Activated CD4-positive, alpha-beta T cell treated with anti-CD3 and anti-CD28 coated beads, Interleukin-2, amount 10 ng/mL, durations not matched to agents 7 days and 5 days (primary cell): ENCODE data around the gene CLN3. TPM values are rescaled to one million over a fixed set of nuclear protein-coding genes. Genes with fewer than 3 reads are reported as not detected.

Source experiments
- CTCF ChIA-PET: fragments of 350-600 bp; sonication (Branson Sonifier 250); formaldehyde crosslinking; loops from one replicate; lab custom pipeline; 2021; ENCODE audit warnings: antibody characterized with exemption; lab: Charles Lee
- POLR2A ChIA-PET: fragments of 350-600 bp; sonication (Branson Sonifier 250); formaldehyde crosslinking; loops from one replicate; lab custom pipeline; 2021; ENCODE audit warnings: antibody characterized with exemption; lab: Charles Lee
- DNase-seq: peaks from one replicate; pipeline ENCODE4 v3.0.0-alpha.2; 2020
- H3K27ac Mint-ChIP-seq: one replicate; pipeline ENCODE4 v1.8.0; 2021; ENCODE audit warnings: mild to moderate bottlenecking, moderate library complexity, mixed read lengths
- H3K27me3 Mint-ChIP-seq: one replicate; pipeline ENCODE4 v1.8.0; 2021; ENCODE audit warnings: mixed read lengths
- H3K36me3 Mint-ChIP-seq: one replicate; pipeline ENCODE4 v1.8.0; 2021; ENCODE audit warnings: low read depth, mixed read lengths
- H3K4me1 Mint-ChIP-seq: one replicate; pipeline ENCODE4 v1.8.0; 2021; ENCODE audit warnings: mixed read lengths
- H3K4me3 Mint-ChIP-seq: one replicate; pipeline ENCODE4 v1.8.0; 2021; ENCODE audit warnings: mild to moderate bottlenecking, moderate library complexity, mixed read lengths
- H3K9me3 Mint-ChIP-seq: one replicate; pipeline ENCODE4 v1.8.0; 2021; ENCODE audit warnings: mixed read lengths
- total RNA-seq, 2 experiments: library from RNA; stranded (reverse); gene quantifications; one replicate each; pipeline ENCODE4 v1.2.3, GENCODE V29; 2021

The CLN3 gene
- 10 to 100 TPM; 53.4 to 58.4 TPM for total RNA-seq

- Mint-ChIP-seq H3K27ac (peak within 1 kb of the TSS; percentile 100), H3K36me3 (peaks cover 37% of the 10 kb centered on the region), H3K4me1 (peaks cover 55% of the 10 kb centered on the region), H3K4me3 (peak within 1 kb of the TSS; percentile 89), H3K9me3 (no peaks in the 10 kb centered on the region), H3K27me3 (no peaks in the 10 kb centered on the region)
- ChIA-PET POLR2A (no interaction called here), CTCF (interaction anchor here (0.6 to 2.0 kb wide), 8 partner anchors 13 to 453 kb away, joined by 3 to 6 read pairs (median 4); partner anchors contain the start of gene SGF29)
- peak; percentile 94 for DNase-seq
These were observed at the start of gene CLN3 for GRCh38 chr16:28491970-28492474. TSS of gene CLN3 (minus strand) at chr16:28492074. CDS start at chr16:28491759, 315 bp downstream.

GRCh38 chr16:28540346-28540745, 48.5 kb upstream of the CLN3 start:
- no peaks in the 10 kb centered on the region for H3K27me3 Mint-ChIP-seq
- CTCF ChIA-PET = no interaction called here
- POLR2A ChIA-PET = no interaction called here
- H3K36me3 Mint-ChIP-seq = no peaks in the 10 kb centered on the region
- H3K4me1 Mint-ChIP-seq = peaks cover 19% of the 10 kb centered on the region
- no peak for DNase-seq
- no peak overlapping the region for H3K27ac Mint-ChIP-seq
- H3K4me3 Mint-ChIP-seq = no peak overlapping the region
- no peaks in the 10 kb centered on the region for H3K9me3 Mint-ChIP-seq

DNA sequence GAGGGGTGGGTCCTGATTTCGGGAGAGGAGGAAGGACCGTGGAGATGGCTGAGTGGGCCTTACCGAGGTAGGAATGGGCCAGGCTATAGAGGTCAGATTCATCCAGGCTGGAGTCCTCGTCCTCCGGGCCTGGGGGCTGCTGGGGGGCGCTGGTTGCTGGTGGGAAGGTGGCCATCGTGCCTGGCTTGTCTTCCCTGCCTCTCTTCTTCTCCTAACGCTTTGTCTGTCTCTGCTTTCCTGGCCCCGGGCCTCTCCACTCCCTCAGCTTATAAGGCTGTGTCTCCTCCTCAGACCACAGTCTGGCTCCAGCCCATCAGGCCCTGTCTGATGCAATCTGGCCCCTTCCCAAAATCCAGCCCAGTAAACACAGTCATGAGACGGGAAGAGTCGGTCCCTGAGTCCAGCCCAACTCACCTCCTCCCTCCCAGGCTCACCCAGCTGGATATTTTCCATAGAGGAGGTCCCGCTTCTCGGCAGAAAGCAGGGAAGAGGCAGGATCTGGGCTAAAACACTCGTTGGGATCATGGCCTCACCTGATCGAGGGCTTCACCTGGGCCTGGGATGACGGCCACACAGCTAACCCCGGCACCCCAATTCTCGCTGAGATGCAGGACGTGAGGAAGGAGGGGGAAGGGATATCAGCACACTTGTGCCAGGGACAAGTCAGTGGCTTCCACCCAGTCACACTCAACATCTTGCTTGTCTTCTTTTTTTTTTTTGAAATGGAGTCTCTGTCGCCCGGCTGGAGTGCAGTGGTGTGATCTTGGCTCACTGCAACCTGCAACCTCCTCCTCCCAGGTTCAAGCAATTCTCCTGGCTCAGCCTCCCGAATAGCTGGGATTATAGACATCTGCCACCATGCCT, 47.1 kb upstream of the CLN3 start, which contains the start of gene NUPR1:
TSS of gene NUPR1 (minus strand) at position 242 of the 864 bp plus-strand sequence. CDS start at position 175, 67 bp downstream.
- Mint-ChIP-seq H3K9me3 (peaks cover 6% of the 10 kb centered on the region), H3K36me3 (peaks cover 6% of the 10 kb centered on the region), H3K4me1 (peaks cover 33% of the 10 kb centered on the region), H3K27me3 (no peaks in the 10 kb centered on the region), H3K27ac (no peak within 1 kb of the TSS), H3K4me3 (no peak within 1 kb of the TSS)
- CTCF ChIA-PET = no interaction called here
- POLR2A ChIA-PET = no interaction called here
- no peak for DNase-seq

GRCh38 chr16:28537964-28538732, 46.3 kb upstream of the CLN3 start:
- H3K27ac Mint-ChIP-seq = no peak overlapping the region
- peaks cover 32% of the 10 kb centered on the region for H3K4me1 Mint-ChIP-seq
- H3K27me3 Mint-ChIP-seq = no peaks in the 10 kb centered on the region
- peaks cover 6% of the 10 kb centered on the region for H3K9me3 Mint-ChIP-seq
- ChIA-PET CTCF (no interaction called here), POLR2A (no interaction called here)
- peaks cover 6% of the 10 kb centered on the region for H3K36me3 Mint-ChIP-seq
- H3K4me3 Mint-ChIP-seq = no peak overlapping the region
- no peak for DNase-seq

DNA sequence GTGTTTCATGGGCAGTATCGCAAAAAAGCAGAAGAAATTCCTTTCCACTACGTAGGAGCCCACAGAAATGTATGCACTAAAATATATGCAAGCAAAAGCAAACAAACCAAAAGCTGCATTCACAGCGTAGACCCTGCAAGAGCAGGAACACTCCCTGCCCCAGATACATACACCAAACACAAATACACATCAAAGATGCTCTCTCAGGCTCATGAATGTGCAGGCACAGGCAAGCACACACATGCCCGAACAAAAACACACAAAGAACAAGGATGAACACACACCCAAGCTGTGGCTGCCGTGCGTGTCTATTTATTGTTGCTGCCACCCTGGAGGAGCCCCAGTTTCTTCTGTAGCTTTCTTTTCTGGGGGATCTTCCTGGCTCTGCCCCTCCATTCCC, 45.2 kb upstream of the CLN3 start:
- Mint-ChIP-seq H3K4me3 (no peak overlapping the region), H3K4me1 (peaks cover 30% of the 10 kb centered on the region), H3K9me3 (peaks cover 6% of the 10 kb centered on the region), H3K36me3 (peaks cover 6% of the 10 kb centered on the region), H3K27me3 (no peaks in the 10 kb centered on the region), H3K27ac (peak overlapping the region; percentile 48)
- ChIA-PET POLR2A (no interaction called here), CTCF (interaction anchor here (1.4 kb wide), 1 partner anchor 45 kb away, joined by 4 read pairs; the partner anchor contains the start of gene CLN3)
- DNase-seq = no peak

DNA sequence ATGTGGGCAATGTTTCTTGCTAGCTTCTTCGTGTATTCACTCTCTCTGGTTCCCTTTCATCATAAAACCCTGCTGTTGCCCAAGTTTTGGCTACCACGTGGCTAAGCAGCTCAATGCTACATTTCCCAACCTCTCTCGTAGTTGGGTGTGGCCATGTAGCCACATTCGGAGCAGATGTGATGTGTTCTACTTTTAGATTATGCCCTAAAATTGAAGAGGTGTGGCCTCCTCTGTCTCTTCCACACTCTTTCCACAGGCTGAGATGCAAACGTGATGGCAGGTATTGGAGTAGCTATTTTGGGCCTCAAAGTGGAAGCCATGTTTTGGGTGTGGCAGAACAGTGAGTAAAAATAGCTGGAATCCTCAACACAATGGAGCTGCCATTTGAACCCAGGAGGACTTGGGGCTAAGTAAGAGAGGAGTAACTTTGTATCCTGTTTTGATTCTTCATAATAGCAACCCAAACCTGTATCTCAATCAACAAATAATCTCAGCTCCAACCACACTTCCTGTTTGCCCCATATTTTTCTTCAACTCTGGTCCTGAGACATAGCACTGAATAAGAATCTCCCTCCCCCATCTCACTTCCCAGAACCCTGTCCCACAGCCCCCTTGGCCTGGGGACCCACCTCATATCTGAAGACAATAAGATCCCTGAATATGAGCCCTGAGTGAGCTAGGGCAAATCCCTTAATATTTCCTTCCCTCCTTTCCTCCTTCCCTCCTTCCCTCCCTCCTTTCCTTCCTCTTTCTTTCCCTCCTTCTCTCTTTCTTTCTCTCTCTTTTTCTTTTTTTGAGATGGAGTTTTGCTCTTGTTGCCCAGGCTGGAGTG, 42.9 kb upstream of the CLN3 start:
- ChIA-PET CTCF (interaction anchor here (0.7 kb wide), 1 partner anchor 29 kb away, joined by 3 read pairs; the partner anchor contains the start of gene IL27), POLR2A (no interaction called here)
- H3K4me1 Mint-ChIP-seq = peaks cover 28% of the 10 kb centered on the region
- H3K36me3 Mint-ChIP-seq = peaks cover 6% of the 10 kb centered on the region
- no peak overlapping the region for H3K4me3 Mint-ChIP-seq
- DNase-seq = no peak
- H3K27ac Mint-ChIP-seq = peak overlapping the region; percentile 93
- H3K9me3 Mint-ChIP-seq = peaks cover 6% of the 10 kb centered on the region
- no peaks in the 10 kb centered on the region for H3K27me3 Mint-ChIP-seq

DNA sequence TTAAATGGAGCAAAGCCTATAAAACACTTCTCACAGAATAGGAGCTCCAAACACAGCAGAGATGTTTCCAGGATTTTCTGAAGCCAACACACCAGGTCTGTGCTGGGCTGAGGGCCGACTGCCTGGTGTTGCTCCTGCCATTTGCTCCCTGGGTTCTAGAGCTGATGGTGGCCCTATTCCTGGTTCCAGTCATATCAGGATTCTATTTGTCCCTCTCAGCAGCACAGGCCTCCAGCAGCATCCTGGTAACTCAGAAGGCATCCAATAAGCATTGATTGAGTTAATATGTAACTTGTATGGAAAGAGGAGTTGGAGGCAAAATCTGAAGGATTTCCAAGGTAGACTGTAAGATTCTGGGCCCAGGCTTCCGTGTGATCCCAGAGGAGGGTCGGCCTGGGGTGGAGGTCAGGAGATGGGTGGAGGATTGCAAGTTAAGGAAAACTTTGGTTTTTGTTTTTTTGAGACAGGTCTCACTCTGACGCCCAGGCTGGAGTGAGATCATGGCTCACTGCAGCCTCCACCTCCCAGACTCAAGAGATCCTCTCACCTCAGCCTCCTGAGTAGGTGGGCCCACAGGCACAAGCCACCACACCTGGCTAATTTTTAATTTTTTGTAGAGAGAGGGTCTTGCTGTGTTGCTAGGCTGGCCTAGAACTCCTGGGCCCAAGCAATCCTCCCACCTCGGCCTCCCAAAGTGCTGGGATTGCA, 41.2 kb upstream of the CLN3 start:
- Mint-ChIP-seq H3K36me3 (peaks cover 6% of the 10 kb centered on the region), H3K27ac (peak overlapping the region; percentile 60), H3K4me1 (peaks cover 28% of the 10 kb centered on the region), H3K27me3 (no peaks in the 10 kb centered on the region), H3K9me3 (peaks cover 6% of the 10 kb centered on the region), H3K4me3 (no peak overlapping the region)
- ChIA-PET POLR2A (no interaction called here), CTCF (interaction anchor here (0.8 kb wide), 1 partner anchor 9 kb away, joined by 3 read pairs; no protein-coding TSS in a partner anchor)
- no peak for DNase-seq

GRCh38 chr16:28531777-28532744, 40.2 kb upstream of the CLN3 start:
- ChIA-PET CTCF (interaction anchor here (1.2 kb wide), 1 partner anchor 18 kb away, joined by 3 read pairs; no protein-coding TSS in a partner anchor), POLR2A (no interaction called here)
- Mint-ChIP-seq H3K4me3 (no peak overlapping the region), H3K27ac (peak overlapping the region; percentile 59), H3K36me3 (peaks cover 6% of the 10 kb centered on the region), H3K4me1 (peaks cover 25% of the 10 kb centered on the region), H3K27me3 (no peaks in the 10 kb centered on the region), H3K9me3 (peaks cover 6% of the 10 kb centered on the region)
- no peak for DNase-seq

DNA sequence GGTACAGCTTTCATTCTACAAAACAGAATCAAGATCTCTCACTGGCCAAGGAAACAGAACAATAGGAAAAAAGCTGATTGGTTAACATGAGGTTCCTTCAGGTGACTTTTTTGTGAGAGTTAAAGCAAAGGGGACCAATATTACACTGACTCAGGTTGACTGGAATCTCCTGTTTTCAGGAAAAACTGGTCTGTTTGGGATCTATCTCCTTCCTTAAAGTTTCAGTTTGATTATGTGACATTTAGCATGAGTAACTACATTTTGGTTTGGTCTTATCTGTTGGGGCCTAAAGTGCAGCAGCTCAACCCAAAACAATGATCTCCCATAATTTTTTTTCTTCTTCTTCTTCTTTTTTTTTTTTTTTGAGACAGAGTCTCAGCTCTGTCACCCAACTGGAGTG, 37.2 kb upstream of the CLN3 start:
- CTCF ChIA-PET = no interaction called here
- Mint-ChIP-seq H3K36me3 (no peaks in the 10 kb centered on the region), H3K4me1 (peaks cover 9% of the 10 kb centered on the region), H3K27me3 (no peaks in the 10 kb centered on the region), H3K9me3 (no peaks in the 10 kb centered on the region), H3K4me3 (no peak overlapping the region), H3K27ac (no peak overlapping the region)
- no peak for DNase-seq
- POLR2A ChIA-PET = no interaction called here

DNA sequence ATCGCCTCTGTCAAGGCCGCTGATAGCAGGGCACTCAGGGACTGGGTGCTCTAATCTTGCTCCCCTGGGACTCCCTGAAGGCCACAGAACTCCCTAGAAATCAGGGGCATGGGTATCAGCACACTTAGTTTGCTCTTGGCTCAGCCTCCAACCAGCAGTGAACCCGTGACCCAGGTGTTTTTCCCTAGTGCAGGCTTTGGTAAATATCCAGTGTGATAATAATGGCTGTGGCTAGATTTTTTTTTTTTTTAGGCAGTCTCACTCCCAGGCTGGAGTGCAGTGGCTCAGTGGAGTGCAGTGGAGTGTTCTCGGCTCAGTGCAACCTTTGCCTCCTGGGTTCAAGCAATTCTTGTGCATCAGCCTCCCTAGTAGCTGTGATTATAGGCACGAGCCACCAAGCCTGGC, 36.6 kb upstream of the CLN3 start:
- DNase-seq = no peak
- no peaks in the 10 kb centered on the region for H3K36me3 Mint-ChIP-seq
- no peak overlapping the region for H3K27ac Mint-ChIP-seq
- H3K4me1 Mint-ChIP-seq = peaks cover 7% of the 10 kb centered on the region
- ChIA-PET POLR2A (no interaction called here), CTCF (no interaction called here)
- H3K27me3 Mint-ChIP-seq = no peaks in the 10 kb centered on the region
- H3K9me3 Mint-ChIP-seq = no peaks in the 10 kb centered on the region
- H3K4me3 Mint-ChIP-seq = no peak overlapping the region

DNA sequence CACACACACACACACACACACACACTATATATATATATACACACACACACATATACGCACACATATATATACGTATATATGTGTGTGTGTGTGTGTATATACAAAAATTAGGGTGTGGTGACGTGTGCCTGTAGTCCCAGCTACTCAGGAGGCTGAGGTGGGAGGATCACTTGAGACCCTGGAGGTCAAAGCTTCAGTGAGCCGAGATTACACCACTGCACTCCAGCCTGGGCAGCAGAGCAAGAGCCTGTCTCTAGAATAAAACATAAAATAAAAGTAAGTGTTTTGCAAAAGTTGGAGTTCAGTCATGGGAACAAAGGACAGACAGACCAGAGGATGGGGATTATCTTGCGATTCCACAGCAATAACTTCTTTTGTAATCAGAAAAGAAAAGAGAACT, 36.1 kb upstream of the CLN3 start:
- no peak for DNase-seq
- Mint-ChIP-seq H3K9me3 (no peaks in the 10 kb centered on the region), H3K36me3 (no peaks in the 10 kb centered on the region), H3K4me1 (peaks cover 6% of the 10 kb centered on the region), H3K4me3 (no peak overlapping the region), H3K27ac (no peak overlapping the region), H3K27me3 (no peaks in the 10 kb centered on the region)
- ChIA-PET CTCF (interaction anchor here (0.6 kb wide), 1 partner anchor 276 kb away, joined by 3 read pairs; no protein-coding TSS in a partner anchor), POLR2A (no interaction called here)
